Measurements from ENCODE around the gene MYH8.

DNA sequence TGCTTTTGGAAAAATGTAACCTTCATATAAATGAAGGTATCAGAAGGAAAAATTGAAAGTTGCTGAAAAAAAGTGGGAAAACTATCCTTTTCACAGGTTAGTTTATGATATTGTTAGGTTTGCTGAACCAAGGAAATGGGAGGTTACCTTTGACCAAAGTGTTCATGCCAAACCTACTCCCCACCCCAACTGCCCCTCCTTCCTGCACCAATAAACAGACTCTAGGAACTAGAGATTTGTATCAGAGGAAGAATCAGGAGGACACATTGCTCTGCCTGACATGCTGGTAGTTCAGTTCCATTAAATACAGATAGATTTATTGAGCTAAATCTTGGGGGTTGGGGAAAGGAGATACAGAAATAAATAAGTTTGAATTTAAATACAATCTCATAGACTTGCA, 18.2 kb downstream of the MYH8 start:
- TF ChIP-seq, protein P1, sequence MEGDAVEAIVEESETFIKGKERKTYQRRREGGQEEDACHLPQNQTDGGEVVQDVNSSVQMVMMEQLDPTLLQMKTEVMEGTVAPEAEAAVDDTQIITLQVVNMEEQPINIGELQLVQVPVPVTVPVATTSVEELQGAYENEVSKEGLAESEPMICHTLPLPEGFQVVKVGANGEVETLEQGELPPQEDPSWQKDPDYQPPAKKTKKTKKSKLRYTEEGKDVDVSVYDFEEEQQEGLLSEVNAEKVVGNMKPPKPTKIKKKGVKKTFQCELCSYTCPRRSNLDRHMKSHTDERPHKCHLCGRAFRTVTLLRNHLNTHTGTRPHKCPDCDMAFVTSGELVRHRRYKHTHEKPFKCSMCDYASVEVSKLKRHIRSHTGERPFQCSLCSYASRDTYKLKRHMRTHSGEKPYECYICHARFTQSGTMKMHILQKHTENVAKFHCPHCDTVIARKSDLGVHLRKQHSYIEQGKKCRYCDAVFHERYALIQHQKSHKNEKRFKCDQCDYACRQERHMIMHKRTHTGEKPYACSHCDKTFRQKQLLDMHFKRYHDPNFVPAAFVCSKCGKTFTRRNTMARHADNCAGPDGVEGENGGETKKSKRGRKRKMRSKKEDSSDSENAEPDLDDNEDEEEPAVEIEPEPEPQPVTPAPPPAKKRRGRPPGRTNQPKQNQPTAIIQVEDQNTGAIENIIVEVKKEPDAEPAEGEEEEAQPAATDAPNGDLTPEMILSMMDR (IDR thresholded peaks at IDR 0.05) = no peak
- no peak for TF ChIP-seq POLR2A (IDR thresholded peaks at IDR 0.05)

Measured in body of pancreas (tissue), 4 donors.